GM18867 (cell line): ENCODE data around the gene MAML3.
A peak's percentile ranks its signal among the peaks of the same experiment; 100 is the strongest.

Experiments used
- ATAC-seq: cut with Tn5 transposase; IDR thresholded peaks from one replicate; pipeline ENCODE4 v1.9.1; 2021; ENCODE audit warnings: mild to moderate bottlenecking, moderate library complexity; ENCODE audit not compliant: unreplicated experiment

The MAML3 gene

DNA sequence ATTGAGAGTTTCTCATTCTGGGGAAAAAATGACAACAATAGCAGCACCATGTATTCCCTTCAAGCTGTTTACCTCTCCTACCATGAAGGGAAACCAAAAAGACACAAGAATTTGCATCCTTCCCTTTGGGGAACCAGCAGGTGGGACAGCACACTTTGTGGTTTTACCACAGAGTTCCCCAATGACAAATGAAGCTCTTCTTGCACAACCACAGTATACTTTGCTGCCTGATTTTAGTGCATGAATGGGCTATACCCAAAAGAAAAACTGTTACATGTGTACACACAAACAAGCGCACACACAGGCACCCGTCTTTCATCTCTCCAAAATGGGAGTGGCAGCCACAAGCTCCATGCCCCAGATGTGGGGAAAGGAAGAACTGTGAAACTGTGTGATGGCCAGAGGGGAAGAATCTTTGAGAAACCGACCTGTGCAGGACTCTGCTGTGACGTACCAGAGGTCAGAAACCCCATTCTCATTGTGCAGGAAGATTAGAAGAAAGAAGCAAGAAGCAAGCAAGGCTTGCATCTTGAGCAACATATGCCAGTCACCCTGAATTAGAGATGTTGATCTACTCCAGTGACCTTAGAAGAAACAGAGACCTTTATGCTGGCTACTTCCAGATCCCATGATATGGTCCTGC is 2.7 kb upstream of the MAML3 start:
- peak; percentile 59 for ATAC-seq

DNA sequence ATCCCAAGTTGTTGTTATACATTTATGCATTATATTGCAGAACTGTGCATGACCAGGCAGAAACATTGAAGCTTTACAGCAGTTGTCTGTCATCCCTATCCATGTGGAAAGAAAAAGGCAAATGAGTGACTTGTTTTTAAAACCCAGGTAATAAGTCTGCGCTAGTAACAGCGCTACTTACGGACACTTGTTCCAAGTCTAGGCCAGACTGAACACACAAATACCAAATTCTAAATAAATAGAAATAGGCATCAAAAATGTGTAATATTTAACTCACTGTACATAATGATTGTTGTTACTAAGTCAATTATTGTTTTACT is 548 bp upstream of the MAML3 start:
- ATAC-seq = no peak

DNA sequence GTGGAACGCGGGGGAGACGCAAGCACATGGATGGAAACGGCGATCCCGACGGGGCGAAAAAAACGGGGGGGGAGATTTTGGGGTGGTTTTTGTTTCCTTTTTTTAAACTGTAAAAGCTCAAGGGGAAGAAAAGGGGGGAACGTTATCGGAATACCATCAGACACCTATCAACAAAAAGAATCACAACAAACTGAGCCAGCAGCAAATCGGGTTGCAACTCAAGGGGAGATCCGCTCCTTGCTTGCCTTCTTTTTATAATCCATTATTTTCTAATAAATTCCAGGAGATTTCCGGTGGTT is 616 bp downstream of the MAML3 start:
- no peak for ATAC-seq

DNA sequence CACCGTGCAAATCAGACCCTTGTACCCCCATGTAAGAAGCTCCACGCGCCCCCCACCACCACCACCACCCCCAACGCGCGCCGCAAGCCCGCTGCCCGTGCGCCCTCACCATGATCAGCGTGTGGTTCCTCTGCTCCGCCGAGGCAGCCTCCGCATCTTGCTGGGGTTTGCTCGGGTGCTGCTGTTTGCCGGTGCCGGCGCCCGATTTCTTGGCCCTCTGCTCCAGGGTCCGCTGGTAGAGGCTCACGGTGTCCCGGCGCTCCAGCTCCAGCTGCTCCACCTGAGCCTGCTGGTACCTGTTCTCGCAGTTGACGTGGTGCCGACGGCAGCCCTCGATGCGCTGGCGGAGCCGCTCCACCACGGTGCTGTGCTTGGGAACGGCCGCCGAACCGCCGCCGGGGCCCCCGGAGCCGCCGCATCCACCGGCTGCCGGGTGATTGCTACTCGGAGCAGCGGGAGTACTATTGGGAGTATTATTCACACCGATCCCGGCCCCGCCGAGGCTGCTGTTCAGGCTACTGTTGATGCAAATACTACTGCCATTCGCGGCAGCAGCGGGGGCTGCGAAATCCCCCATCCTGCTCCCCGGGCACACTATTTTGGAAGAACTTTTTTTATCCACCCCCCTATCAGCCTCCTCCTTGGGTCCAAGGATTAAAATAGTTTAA is 1.1 kb downstream of the MAML3 start:
- no peak for ATAC-seq

DNA sequence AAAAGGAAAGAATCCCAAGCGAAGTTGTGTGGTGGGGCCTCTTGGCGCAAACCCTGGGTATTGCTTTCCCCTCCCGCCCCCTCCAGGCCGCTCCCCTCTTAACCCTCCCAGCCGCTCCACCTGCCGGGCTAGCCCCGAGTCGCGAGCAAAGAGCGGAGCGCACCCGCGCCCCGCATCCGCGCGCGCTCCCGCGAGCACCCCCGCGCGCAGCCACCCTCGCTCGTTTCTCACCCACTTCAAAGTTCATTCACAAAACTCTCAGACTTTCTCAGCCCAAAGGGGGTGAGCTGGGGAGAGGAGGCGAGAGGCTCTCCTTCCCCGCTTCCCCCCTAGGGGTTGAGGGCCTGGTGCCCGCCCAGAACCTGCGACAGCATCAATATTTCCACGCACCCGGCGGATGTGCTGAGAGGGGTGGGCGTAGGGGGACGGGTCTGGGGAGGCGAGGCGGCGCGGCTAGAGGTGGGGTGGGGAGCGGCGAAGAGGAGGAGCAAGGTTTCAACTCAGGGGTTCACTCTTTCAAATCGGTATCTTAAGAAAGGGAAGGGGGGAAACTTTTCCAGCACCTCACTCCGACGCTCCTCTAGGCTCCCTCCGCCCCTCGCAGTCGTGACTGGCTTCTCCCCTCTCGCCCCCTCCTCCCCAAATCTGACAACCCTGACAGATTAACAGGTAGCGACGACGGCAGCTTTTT is 1.8 kb downstream of the MAML3 start:
- ATAC-seq = no peak

DNA sequence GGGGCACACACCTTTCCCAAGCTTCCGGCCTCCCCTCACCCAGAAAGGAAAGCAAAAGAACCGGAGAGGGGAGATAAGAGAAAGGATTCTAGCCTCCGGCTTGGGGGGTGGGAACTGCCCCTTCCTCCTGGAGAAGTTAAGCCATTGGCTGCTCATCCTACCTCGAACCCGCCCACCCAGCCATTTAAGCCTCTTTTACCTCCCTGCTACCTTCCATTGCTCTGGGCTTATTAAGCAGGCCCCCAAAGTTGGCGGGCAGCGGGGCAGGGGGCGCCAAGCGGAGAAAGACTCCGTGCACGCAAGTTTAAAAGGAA is 2.3 kb downstream of the MAML3 start:
- ATAC-seq = no peak

DNA sequence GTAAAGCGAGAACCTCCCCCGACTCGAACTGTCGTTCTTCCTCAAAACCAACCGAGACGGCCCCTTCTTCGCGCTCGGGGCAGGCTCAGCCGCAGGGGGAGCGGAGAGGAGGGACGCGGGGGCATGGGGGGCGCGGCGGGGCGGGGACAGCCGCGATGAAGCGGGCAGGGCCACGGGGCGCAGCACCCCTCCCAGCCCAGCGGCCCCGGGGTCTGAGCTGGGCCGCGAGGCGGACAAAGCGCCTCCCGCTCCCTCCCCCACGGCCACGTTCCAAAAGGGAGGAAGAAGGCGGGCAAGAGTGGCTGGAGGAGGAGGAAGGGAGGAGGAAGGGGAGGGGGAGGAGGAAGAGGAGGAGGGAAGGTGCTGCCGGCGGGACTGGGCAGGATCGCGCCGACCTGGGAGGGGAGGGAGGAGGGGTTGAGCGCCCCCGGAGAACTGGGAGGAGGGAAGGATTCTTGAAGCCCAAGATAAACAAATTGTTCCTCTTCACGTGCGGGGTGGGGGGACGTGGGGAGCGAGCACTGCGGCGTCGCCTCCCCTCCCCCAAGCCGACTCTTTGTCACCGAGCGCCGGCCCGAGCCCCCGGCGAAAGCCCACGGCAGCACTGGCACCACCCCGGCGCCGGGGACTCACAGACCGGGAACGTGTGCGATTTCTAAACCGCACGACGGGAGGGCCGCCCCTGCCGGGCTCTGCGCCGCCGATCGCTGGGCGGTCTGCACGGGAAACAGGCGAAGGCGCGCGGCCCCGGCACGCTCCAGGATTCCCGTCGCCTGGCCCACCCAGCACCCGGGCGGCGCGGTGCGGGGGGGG is 2.9 kb downstream of the MAML3 start:
- peak; percentile 37 for ATAC-seq

DNA sequence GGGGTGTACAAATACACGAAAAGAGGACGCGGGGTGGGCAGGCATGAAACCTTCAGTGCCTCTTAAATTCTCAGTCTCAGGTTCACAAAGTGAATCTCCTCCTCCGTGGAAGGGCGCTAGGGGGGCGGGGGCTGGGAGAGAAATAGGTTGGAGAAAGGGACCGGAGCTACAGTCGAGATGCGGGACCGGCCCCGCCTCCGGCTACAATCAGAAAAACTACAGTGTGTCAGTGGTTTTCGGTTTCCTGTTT is 3.4 kb downstream of the MAML3 start:
- ATAC-seq = no peak

DNA sequence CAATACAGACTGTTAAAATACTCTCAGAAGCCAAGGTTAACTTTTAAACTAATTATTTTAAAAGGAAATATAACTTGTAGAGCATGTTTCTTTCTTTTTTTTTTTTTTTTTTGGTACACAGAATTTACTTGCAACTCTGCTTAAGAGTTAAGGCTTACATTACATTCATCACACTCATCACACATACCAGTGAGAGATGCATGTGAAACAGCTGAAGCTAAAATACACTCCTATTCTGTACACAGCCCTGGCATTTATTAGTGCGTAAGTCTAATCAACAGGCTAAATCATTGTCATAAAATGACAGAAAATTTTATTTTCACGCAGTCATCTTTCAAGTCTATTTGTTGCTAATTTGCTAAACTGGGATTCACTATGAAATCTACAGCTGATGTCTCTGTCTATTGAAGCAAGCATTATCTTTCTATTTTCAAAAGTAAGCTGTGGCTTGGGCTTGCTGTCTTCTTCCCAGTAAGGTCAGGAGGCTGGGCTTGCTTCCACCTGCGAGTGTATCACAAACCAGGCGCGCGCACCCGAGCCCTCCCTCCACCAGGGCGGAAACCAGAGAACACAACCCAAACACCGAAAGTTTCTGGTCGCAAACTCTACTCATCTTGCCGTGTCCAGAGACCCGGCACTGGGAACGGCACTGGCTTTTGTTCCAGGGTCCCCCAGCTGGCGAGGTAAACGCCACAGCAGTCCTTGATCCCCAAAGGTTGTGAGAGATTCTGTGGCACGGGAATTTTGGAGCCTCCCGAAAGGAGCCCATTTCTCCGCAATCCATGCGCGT is 3.9 kb downstream of the MAML3 start:
- ATAC-seq = peak; percentile 21

DNA sequence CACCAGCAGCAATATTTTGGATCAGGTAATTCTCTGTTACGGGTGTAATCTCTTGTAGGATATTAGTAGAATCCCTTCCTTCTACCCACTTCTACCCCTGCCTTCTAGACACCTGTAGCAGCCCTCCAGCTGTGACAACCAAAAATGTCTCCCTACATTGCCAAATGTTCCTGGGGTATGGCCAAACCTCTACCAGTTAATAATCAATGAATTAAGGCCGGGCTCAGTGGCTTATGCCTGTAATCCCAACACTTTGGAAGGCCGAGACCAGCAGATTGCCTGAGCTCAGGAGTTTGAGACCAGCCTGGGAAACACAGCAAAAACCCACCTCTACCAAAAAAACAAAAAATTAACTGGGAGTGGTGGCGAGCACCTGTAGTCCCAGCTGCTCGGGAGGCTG is 9.9 kb downstream of the MAML3 start:
- no peak for ATAC-seq

DNA sequence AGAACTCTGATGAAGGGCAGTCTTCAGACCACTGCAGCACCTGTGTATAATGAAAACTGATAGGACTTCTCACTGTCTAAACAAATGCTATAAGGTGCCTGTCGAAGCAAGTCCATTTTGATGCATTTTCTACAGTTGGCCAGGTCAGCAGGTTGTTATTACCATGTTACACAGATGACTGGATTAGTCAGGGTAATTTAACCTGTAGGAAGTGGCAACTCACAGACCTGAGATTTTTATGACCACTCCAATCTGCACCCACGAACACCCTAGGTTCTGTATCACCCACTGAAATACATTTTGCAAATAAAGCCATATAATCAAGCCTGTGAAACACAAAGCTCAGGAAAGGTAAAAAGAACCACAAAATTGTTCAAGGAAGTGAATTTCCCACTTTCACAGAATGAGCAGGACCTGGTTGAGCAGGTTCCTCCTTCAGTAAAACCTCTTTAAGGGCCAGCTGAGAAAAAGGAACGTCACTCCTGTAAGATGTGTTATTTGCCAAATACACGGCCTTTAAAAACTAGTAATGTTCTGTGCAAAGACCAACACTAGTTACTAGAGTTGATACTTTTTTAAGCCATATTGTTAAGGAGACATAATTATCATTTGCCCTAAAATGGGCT is 12.7 kb downstream of the MAML3 start:
- no peak for ATAC-seq

DNA sequence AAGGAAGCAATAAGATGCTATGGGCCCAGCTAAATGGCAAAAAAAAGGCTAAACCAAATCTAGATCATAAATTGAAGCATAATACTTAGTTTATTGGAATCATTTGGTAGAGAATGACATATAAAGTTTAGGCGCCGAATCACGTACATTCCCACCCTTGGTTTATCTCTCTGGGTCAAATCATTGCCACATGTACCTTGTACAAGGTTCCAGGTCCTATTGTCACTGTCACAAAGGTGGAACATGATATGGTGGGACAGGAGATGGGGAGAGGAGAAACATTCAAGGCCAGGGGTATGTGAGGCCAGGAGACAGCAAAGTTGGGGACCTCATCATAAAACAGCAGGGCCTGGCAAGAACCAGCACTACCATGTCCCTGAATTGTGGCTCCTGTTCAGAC is 13.4 kb downstream of the MAML3 start:
- no peak for ATAC-seq

DNA sequence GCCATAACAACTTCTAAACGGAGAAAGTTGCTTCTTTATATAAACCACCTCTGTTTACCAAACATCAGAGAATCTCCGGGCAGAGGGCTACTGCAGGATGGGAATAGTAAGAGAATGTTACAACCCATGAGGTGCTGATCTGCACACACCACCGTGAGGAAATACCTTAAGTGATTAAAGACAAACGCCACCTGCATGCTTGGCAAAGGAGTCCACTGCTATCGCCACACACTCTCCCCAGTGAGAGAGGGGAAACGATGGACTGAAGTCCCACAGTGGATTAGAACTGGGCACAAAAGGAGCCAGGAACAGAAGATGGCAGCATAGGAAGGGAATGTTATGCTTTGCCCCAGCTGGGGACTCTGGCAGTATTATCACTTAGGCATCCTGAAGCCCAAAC is 15.6 kb downstream of the MAML3 start:
- no peak for ATAC-seq

DNA sequence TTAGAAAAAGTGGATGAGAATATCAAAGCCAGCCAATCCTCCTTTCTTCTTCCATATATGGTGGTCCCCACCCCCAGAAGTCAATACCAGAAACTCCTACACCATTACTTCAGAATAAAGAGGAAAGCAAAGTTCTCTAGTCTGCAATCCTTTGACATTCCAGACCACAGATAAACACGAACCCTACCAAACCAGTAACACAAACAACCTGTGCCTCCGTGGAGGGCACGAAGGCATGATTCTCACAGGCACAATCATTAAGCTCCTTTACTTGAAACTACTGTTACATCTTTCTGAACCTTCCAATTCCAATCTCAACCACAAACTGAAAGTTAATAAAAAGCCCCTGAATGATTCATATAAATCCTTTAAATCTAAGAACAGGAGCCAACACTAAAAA is 16.3 kb downstream of the MAML3 start:
- no peak for ATAC-seq

DNA sequence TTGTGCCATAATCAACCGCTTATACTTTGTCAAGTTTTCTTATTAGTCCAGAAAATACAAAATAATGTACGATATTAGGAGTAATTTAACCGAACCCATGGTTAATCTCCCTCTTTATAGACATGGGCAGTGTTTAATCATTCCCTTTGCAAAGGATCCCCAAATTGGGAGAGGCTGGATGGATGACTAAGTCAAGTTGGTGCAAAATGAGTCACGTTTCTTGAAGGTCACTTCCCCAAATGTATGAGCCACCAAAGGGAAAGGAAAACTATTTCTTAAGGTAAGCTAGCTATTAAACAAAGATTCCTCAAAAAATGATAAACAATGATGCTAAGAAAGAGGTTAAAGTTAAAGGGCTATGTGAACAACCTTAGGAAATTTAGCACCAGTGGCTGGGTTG is 17.5 kb downstream of the MAML3 start:
- ATAC-seq = no peak

DNA sequence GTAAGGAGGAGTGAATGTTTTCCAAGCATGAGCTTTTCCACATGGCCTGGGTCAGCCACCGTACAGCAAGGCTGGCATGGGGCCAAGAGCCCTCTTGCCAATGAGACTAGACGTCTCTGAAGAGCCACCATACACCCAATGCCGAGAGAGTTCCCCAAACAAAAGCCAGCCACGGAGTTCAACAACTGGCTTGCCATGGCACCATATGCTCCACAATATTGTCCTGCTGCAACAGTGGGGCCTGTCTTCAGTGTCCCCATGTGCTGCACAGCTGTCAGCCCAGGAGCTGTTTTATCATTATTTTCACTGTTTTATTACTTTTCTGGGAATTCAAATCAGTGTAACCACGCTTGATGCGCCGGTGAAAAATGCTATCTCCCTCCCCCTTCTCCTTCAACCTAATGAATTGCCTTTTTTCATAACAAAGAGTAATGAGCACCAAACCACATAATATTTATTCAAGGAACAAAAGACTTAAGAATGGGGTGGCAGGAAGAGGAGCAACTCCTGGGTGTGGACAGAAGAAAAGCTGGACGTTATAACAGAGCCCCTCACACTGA is 18.4 kb downstream of the MAML3 start:
- ATAC-seq = no peak

DNA sequence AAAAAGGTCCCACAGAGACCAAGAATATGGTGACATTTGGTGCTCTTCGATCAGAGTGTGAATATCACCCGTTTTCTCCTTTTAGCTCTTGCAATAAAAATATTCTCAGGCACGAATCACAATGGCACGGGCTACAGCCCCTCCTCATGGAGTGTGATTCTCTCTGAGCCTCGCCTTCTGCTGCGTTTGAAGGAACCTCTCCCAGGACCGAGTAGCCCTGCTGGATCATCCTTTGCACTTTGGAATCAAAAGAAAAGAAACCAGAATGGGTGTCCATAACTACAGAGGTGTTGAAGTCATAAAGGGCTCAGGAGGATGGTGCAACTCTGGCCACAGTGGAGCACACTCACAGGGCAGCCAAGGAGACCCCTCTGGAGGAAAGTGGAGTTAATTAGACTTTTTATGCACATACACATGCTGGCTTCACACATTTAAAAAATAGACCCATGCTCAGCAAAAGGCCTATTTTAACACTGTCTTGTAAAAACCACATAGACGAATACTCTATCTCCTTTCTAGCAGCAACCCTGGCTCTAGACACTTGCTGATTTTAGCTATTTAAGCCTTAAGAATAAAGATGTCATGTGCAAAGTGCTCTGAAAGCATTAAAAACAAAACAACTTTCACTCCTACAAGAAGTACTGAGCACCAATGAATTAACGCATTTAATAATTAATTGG is 19.1 kb downstream of the MAML3 start:
- no peak for ATAC-seq

DNA sequence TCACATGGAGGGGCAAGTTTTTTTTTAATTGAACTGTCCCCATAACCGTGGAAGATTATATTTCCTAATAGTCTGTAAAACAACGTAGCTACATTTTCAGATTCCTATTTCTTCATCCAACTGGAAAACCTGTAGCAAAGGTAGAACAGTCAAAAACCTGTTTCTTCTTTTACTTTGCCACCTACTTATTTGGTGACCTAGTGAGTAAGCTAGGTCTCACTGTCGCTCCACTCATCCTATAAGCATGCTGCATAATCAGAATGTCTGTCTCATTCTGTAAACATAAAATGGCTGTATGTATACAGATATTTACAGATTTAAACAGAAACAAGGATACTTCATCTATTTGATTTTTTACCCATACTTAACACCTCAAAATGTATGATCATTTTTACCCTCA is 20.4 kb downstream of the MAML3 start:
- no peak for ATAC-seq

DNA sequence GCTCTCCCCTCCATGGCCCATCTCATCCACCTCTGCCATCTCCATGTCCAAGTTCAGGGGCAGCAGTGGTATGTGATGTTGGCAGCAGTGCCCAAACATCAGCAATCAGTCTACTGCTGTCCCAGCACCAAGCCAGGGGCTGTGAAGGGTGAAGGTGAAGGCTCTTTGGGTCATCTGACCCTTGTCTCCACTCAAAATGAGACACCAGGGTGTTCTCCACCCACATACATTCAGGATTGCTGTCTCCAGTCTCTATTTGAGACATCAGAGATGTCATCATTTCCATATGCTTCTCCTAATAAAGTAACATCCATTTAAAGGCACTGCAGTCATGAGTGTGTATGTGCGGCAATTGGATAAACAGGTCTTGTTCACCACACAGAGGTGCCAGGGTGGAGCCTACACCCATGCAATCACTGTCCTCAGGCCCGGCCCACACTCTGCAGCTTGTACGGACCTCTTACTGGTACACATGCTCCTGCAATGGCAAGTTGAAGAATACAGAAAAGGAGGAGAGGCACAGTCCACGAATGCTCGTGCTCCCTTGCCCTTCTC is 22.2 kb downstream of the MAML3 start:
- no peak for ATAC-seq

DNA sequence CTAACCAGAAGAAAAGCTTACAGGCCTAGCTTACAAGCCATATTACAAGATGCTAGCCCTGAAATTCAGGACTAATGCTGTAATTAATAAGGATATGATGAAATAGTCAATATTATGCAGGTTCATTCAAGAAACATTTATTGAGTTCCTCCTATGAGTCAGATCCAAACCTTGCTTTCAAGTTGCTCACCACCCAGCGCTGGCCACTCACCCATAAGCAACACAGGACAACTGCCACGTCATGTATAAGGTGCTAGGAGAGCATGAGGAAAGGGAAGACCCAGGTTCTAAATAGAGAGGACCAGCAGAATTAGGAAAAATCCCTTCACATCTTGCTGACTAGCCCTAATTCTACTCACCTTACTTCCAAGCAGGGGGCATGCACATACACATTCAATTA is 23.3 kb downstream of the MAML3 start:
- ATAC-seq = no peak
